ENCODE measurements around the gene TAC4. TPM values are rescaled to one million over a fixed set of nuclear protein-coding genes. Genes with fewer than 3 reads are reported as not detected.

Gene TAC4
- total and polyA plus RNA-seq, 2 experiments from 2014 or later, result 0.78 TPM; not detected in 1

DNA sequence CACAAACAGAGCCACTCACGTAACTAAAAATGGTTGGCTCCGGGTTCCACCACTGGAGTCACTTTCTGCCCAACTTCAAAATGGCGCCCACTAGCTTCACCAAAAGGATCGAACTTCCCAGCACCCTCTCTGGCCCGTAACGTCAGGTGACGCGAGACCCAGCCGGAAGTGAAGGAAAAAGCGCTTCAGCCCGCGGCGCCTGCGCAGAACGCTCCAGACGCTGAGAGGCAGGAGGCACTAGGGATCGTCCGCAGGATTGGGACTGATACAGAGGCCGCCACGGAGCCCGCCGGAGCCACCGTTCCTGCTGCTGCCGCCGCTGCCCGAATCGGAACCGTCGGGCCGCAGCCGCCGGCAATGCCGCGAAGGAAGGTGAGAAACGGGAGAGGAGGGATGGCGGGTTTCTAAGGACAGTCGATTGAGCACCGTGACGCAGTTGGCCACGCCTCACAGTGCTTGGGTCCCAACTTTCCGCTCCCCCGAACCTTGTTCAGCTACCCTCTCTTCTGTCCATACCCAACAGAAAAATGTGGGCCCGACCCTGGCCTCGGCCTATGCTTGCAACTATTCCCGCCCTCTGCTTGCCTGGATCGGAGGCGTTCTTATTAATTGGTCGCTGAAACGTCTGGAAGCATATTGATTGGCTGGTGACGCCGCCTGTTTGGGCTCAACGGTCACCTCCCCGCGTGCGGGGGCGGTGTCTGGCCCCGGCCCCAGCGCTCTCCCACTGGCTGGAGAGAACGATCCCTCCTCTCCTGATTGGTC lies 59.2 kb downstream of the TAC4 start, which contains the start of gene KAT7:
KAT7 (plus strand) TSS at position 204 of the 765 bp plus-strand sequence; CDS start at position 358, 154 bp downstream.
- no peaks in the 10 kb centered on the region for H3K27me3 ChIP-seq
- peaks cover 17% of the 10 kb centered on the region for H3K36me3 ChIP-seq
- peak within 1 kb of the TSS; percentile 74 for H3K4me3 ChIP-seq
- DNase-seq (ENCODE audit: low read depth in 1 of 2, low spot score in 1 of 2), result peak; percentile 99 to 100
- H3K27ac ChIP-seq, result peak within 1 kb of the TSS; percentile 98
- no peak for TF ChIP-seq CTCF (IDR thresholded peaks at IDR 0.05; ENCODE audit: low read depth, low read length)
- peaks cover 11% of the 10 kb centered on the region for H3K4me1 ChIP-seq (ENCODE audit: low read depth)
- H3K9me3 ChIP-seq (ENCODE audit: low read depth), result no peaks in the 10 kb centered on the region

Other genes starting within 250 kb of the TAC4 start
- 46.0 and 54.4 TPM in 2 replicates for gene SPOP, start 170.0 kb downstream of the TAC4 start, total RNA-seq
- 92.2 and 111 TPM in 2 replicates for gene SPOP, start 170.0 kb downstream of the TAC4 start, polyA plus RNA-seq
- 73.3 and 139 TPM in 2 replicates for gene SLC35B1, start 140.1 kb downstream of the TAC4 start, total RNA-seq
- 77.0 and 143 TPM in 2 replicates for gene SLC35B1, start 140.1 kb downstream of the TAC4 start, polyA plus RNA-seq
- 19.2 and 30.9 TPM in 2 replicates for gene FAM117A, start 83.9 kb downstream of the TAC4 start, total RNA-seq
- 21.8 and 25.5 TPM in 2 replicates for gene FAM117A, start 83.9 kb downstream of the TAC4 start, polyA plus RNA-seq
- gene KAT7, start 59.4 kb downstream of the TAC4 start, total RNA-seq, result 31.3 and 33.1 TPM in 2 replicates
- gene KAT7, start 59.4 kb downstream of the TAC4 start, polyA plus RNA-seq, result 30.0 and 57.4 TPM in 2 replicates
- gene DLX4, start 121.1 kb upstream of the TAC4 start, total RNA-seq, result 0.53 and 0.60 TPM in 2 replicates
- gene DLX4, start 121.1 kb upstream of the TAC4 start, polyA plus RNA-seq, result 0.86 and 1.3 TPM in 2 replicates
- 0.14 and 0.63 TPM in 2 replicates for gene DLX3, start 147.2 kb upstream of the TAC4 start, total RNA-seq
- gene DLX3, start 147.2 kb upstream of the TAC4 start, polyA plus RNA-seq, result 1.1 and 2.1 TPM in 2 replicates
- gene ITGA3, start 208.0 kb upstream of the TAC4 start, total RNA-seq, result 40.6 and 41.9 TPM in 2 replicates
- gene ITGA3, start 208.0 kb upstream of the TAC4 start, polyA plus RNA-seq, result 20.5 and 32.7 TPM in 2 replicates
- gene PDK2, start 247.3 kb upstream of the TAC4 start, total RNA-seq, result 79.5 and 88.5 TPM in 2 replicates
- gene PDK2, start 247.3 kb upstream of the TAC4 start, polyA plus RNA-seq, result 146 and 156 TPM in 2 replicates

Data from cardiac muscle cell (in vitro differentiated cells and primary cell).